HG03045 (cell line): ENCODE measurements around the gene TSHB.

Experiments
- ATAC-seq: cut with Tn5 transposase; IDR thresholded peaks from one replicate; pipeline ENCODE4 v1.9.1; 2021; ENCODE audit warnings: mild to moderate bottlenecking, moderate library complexity; ENCODE audit not compliant: unreplicated experiment

Gene TSHB

DNA sequence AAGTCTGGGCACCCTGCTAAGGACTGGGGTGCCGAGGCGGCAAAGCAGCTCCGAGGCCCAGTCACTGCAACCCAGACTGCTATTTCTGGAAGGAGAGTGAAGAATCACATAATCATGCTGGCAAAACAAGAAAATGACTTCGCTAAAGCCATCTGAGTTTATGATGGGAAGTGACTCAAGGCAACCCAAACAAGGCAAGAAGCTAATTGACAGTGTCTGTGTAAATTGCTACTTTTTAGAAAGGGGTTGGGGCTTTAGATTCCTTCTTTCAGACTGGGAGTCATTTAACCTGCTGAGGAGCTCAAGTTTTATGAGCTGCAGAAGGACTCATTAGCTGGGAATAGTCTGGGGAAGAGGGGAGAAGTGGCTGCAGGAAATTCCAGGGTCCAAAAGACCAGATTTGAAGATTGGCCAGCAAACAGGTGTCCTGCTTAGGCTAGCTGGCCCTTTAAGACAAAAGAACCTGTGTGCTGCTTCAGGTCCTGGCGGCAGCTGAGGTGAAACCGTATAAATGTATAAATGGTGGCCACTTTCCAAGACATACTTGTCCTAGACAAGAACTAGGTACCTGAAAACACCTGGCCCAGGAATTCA lies 28.1 kb downstream of the TSHB start:
- no peak for ATAC-seq

DNA sequence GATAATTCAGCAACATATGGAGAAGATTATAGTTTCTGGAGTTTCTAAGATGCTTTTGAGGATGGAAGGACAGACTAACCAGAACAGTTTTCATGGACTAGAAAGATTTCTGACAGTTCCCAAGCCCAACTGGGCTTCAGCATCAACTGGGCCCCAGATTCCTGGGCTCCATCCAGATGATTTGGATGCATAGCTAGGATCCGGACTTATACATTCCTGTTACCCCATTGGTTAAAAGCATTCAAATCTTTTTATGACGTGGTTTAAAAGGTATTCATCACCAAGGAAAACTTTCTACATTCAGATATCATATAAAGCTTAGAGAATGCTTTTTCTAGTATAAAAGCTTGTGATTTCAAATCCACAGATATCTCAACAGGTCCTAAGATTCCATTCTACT lies 29.7 kb downstream of the TSHB start:
- no peak for ATAC-seq

- no peak for ATAC-seq
Observed at GRCh38 chr1:115060501-115060900, 30.9 kb downstream of the TSHB start.

DNA sequence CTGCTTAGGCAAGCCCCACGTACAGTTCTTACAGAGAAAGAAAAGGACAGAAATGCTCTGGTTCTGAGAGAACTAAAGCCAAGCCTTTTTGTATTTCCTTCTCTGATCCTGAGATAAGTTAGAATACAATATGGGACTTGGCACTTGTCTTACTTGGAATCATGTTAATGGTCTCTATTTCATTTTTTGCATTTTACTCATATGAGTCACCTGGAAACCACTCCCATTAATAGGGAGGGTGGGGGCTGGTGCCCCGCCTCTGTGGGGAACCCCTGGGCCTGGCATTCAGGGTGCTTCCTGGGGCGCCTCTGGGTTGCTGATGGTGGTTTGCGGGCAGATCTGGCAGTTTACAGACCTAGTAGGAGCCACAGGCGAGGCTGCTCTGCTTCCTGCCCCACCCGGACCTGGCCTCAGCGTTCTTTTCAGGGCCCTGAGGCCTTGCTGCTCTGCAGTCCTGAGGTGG lies 32.9 kb downstream of the TSHB start:
- no peak for ATAC-seq

- no peak for ATAC-seq
Observed at GRCh38 chr1:115063228-115063901, 33.7 kb downstream of the TSHB start.

GRCh38 chr1:115064461-115064860 lies 34.8 kb downstream of the TSHB start:
- no peak for ATAC-seq

- ATAC-seq = no peak
Observed at GRCh38 chr1:115065021-115065420, 35.4 kb downstream of the TSHB start.

DNA sequence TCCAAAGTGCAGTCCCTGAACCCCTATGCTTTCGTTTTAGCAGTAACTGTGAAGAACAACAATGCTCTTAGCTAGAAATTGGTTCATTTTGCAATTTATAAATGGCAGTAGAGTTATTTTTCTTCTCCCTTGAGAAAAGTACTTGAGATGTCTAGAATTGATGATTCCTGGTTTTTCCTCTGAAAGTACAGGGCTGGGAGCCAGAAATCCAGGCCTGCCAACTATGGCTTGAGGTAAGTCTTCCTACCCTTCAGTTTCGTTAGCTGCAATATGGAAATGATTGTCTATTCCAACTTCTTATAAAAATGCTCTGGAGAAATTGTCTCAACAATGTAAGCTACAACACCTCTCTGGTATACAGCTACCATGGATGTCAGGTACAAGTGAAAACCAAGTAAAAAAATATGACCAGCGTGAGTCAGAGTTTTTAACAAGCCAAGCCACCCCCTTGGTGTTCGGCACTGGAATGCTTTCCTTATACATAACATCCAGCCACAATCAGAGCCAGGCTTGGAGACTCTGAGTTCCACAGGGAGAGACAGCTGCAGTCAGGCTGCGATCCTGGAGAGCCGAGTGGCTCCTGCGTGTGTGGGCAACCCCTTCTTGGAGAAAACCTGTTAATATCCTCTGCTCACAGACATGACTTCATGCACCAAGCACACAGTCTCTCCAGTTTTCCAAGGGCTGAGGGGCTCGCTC lies 37.7 kb downstream of the TSHB start:
- ATAC-seq = no peak

- no peak for ATAC-seq
Observed at GRCh38 chr1:115068826-115069585, 39.4 kb downstream of the TSHB start.

GRCh38 chr1:115069659-115070308 lies 40.2 kb downstream of the TSHB start:
- no peak for ATAC-seq

DNA sequence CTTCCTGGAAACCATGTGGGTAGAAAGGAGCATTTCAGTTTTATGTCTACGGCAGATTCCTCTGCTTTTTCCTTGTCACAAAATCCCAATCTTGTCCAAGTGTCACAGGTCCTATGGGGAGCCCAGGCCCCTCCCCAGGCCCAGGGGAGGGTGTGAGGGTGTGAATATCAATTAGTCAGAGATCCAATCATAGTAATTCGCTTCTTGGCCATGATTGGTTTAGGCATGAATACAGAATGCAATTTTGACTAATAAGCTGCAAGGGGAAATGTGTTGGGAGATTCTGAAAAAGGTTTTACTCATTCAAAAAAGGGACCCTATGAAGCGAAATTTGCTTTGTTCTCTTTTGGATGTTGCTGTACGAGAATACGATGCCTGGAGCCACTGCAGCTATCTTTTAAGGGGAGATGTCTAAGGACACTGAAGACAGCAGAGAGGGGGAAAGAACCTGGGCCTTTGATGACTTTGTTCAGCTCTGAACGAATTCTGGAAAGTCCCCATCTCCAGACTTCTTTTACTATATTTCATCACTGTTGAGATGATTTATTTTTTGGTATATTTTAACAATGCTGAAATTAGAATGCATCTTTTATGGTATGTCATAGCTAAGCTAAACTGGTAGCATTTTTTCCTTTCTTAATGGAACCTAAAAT lies 41.5 kb downstream of the TSHB start:
- no peak for ATAC-seq

DNA sequence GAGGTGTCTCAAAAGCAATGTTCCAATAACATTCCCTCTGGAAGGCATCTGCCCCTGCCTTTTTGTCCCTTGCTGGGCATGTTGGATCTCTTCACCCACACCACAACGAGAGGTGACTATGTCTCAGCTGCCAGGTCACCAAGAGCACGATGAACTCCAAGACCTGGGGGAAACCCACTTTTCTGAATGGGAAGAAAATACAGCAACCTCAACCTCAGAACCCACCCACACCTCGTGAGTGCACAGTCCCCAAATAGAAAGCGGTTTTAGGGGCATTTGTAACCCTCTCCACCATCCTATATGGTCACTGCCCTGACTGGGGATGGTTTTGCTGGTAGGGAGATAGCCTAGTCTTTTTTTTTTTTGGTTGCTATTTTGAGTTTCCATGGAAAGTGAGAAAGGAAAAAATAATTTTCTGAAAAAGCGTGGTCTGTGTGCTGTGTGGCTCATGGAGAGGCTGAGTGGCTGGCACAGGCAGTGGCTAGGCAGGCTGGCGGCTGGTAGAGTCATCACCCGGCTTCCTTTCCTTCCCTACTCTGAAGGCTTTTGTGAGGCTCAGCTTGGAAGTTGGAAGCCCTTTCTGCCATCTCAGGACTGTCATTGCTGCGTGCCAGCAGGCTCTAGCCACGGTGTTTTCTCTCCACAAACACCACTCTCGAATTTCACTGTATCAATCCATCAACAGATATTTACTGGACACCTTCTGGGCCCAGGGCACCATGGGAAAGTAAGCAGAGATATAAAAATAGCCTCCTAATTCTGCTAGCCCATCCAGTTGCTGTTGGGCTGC lies 43.9 kb downstream of the TSHB start:
- ATAC-seq = no peak

GRCh38 chr1:115074839-115075534 lies 45.4 kb downstream of the TSHB start:
- no peak for ATAC-seq

GRCh38 chr1:115076384-115076915 lies 46.8 kb downstream of the TSHB start:
- ATAC-seq = no peak

DNA sequence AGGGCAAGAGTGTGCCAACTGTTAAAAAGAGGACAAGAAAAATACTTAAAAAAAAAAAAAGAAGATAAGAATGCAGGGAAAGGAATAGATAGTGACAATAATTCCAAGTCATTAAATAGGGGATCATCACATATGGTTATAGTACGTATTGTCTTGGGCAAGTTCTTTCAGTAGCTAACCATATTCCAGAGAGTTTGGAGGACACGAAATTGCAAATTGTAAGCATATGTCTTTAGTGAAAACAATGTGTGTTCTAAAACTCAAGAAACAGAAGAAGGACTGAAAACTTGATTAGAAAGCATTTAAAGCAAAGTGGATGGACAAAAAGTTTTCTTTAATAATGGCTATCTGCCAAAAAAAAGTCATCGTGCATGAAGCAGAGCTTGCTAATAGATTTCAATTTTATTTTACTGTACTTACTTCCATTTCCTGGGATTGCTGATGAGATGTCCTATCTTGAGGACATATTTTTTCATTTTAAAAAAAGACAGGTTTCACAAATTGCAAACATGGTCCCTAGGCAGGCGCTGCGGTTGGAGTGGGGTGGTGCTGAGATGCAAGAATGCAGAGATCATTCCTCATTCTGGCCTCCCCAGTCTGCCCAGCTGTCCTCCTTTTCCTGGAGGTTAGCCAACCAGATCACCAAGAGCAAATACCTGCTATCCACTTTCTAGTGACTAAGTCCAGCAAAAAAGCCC lies 47.8 kb downstream of the TSHB start:
- no peak for ATAC-seq

DNA sequence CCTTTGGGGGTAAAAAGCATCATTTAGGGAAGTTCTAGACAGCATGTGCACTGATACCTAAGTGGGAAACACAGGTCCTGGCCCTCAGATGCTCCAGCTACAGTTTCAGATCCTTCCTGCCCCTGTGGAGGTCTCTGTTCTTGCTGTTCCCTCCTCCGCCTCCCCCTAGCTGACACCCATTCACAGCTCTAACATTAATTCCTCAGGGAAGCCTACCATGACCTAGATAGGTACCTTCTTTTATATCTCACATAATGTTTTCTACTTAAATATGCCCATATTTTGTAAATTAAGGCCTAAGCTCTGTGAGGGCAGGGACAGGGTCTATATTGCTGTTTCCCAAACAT lies 48.3 kb downstream of the TSHB start:
- ATAC-seq = no peak

DNA sequence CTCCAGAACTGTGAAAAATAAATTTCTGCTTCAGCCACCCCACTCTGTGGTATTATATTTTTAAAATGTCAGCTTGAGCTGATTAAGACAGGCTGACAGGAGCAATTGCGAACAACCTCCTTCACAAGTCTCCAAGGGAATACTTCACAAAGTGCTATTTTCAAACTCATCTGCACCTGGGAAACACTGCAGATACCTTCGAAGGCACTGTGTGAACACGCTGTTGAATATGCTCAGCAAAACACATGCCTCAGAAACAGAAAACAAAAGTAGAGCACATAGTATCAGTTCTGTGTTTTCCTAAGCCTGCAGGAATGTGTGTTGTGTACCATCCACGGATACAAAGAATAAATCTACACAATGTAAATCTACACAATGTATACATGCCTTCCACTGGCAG lies 49.1 kb downstream of the TSHB start:
- no peak for ATAC-seq

GRCh38 chr1:115082949-115083348 lies 53.3 kb downstream of the TSHB start:
- ATAC-seq = no peak
